ENCODE results near the gene KCNIP1.

Gene KCNIP1

DNA sequence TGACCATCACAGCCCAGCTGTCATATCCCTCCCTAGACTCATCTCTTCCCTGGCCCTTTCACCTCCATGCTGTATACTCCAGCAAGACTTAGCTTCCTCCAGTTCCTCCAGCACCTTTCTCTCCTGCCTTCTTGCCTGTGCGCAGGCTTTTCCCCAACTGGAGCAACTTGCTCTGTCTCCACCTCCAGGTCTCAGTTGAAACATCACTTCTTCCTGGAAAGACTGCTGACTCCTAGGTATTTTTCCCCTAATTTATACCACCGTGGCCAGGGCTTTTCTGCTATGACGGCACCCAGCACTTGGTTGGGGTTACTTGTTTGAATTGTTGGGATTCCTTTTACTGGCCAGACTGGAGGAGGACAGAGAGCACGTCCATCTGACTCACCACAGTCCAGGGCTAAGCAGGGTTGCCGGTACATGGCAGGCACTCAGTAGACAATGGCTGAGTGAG, 67.5 kb downstream of the KCNIP1 start:
- no peak for DNase-seq

DNA sequence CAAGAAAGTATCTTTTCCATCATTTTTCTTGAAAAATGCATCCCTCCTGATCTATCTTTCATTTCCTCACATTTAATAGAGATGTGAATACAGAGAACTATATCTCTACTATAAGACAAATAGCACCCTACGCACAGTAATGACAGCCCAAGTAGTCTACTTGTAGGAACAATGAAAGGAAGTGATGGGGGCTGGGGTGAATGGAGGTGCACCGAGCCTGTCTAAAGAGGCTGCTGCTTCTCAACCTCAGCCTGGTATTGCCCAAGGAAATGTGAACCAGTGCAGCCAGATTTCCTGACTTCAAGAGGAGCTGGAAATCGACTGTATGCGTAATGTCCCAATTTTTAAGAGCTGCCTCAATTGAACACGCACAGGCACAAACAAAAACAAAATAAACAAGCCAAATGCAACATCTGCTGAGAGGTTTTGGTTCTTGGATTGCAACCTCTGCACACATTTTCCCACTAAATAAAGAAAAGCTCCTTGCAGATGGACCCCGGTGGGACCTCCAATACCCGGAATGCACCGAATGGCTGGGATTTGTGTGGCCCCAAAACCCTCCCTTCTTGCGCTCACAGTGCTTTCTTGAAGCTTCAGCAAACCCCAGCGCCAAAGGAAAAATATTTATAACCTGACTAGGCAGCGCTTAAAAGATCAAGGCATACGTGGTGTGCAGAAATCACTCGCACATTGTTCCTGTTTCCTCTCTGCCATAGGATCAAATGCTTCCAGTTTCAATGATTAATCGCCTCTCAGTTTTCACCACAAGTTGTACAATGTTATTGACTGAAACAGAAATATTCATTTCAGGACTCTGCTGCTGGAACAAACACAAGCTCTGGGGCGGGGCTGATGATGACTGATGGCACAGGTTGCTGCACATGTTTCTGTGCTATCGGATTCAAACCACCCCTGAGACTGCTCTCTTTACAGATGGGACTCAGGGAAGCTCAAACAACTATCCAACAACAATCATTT, 68.3 kb downstream of the KCNIP1 start:
- no peak for DNase-seq

DNA sequence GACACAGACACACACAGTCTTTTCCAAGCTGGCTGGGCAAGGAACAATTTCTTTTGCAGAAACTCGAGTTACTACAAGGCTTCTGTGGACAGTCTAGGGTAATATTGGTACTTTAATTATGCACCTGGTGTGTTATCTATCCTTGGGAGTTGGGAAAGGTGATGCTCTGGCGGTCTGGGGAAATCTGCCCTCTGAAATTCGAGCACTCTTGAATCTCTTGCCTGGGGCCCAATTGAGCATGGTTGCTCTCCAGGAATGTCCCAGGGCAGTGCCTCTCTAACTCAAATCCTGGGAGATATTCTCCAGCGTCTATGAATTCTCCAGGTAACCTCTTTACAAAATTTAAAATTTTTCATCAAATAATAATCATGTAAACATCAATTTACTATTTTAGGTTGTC, 69.3 kb downstream of the KCNIP1 start:
- no peak for DNase-seq

DNA sequence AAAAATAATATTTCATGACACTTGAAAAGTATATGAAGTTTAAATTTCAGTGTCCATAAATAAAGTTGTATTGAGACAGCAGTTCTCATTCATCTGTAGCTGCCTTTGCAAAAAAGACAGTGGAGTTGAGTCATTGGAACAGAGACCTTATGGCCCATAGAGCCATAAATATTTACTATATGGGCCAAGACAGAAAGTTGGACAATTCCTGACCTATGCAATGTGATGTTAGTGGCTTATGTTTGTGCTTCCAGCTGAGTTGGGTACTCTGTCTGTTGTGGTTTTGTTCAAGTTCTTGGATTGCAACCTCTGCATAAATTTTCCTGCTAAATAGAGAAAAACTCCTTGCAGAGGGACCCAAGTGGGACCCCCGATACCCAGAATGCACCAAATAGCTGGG, 69.8 kb downstream of the KCNIP1 start:
- DNase-seq = no peak

DNA sequence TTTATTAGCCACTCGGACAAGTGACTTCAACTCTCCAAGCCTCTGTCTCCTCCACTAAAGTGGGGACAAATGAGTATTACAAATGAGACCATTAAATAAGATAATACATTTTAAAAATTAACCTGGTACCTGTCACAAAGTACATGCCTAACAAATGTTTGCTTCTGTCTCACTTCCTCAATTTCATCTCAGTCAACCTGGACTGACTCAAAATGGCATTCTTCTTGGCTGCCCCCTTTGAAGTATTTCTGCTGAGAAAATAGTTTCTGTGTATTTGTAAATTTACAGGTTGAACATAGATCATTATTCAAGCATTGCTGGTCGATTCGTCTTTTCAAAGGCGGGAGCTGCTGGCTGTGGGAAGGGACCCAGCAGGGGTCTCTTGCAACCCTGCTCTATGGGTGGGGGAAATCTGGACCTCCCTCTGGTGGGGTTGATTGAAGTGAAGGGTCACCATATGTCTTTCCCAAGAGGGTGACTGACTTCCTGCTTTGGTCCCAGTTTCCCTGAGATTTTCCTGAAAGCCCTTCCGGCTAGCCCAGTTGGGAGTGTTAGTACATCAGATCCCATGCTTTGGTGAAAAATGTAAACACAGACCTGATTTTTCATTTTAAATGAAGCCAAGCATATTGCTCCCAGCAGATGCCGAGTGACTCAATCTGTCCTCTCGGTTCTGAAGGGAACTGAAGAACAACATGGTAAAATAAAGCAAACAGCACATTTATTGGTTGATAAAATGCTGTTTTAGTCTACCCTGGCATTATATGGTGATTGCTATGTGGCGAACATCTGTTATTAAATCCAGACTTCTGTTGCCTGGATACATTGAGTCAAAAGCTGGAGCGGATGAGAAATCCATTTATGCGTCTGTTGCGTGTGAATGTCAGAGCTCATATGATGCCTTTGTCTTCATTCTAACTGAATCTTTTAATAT, 73.0 kb downstream of the KCNIP1 start:
- no peak for DNase-seq

DNA sequence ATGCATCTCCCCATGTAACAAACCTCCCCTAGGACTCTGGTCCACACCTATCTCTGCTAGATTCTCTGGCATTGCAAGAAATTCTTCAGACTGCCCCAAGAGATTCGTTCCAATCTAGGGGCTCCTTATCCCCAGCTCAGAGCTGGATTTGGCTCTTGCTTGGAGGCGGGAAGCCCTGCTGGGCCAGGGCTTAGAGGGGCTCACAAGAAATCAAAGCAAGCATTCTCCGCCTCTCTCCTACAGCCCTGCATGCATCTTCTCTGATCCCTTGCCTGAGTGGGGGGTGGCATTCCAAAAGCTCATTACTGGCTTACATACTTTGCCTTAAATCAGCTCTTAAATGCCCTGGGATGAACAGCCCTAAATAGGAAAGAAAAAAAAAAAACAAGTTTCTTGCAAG, 75.8 kb downstream of the KCNIP1 start:
- DNase-seq = no peak

DNA sequence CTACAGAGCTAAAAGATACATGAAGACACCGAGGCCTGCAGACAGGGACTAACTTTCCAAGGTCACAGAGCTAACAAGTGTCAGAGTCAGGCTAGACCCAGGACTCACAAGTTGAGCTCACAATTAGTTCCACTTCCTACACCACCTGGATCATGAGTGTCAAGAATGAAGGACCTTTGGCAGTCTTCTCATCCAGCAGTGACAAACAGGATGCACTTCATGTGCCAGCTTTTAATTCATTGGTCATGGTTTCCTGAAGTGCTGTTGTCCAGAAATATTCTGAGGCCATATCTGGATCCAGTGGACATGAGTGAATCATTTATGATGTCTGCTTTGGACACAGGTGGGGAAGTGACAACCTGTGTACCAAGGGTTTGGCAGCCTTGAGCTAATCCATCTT, 77.4 kb downstream of the KCNIP1 start:
- DNase-seq = no peak

DNA sequence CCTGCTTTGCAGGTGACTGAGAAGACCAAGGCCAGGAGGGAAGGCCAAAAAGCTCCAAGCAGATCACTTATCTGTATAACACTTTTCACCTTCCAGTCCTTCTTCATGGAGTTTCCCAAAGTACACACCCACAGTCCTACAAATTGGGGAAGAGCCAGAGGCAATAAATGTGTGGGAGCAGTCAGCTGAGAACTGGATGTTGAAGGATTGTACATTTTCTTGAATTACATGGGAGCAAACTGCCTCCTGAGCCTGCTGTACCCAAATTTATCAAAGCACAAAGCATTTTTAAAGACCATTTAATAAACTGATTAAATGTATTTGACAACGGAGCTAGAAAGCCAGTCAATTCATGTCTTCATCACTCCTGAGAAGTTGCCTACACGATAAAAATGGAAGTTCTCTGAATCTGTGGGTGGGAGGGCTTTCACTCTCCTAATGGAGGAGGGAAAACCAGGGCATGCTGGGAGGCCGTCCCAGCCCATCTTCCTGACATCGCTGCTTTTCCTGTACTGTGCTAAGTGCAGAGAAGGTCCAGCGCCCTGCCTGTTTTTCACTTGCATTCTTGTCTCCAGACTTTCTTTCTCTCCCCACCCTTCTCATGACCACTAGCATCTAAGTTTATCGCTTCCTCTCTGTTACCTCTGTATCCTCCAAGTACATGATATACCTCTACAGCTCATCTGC, 79.0 kb downstream of the KCNIP1 start:
- no peak for DNase-seq

DNA sequence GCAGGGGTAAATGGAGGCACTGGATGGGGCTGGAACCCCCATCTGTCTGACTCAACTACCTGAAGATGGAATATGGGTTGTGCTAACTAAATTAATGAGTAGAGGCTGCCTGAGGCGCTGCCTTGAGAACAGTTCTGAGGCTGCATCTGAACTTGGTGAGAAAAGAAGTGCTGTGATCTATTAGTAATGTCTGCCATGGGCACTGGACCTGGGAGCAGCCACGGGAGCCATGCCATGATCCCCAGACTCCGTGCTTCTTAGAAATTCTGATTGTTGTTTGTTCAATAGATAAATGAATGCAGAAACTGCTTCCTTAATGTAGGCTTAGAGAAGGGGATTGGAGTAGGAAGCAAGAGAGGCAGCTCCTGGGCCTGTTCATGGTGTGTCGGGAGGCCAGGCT, 80.2 kb downstream of the KCNIP1 start:
- DNase-seq = no peak

DNA sequence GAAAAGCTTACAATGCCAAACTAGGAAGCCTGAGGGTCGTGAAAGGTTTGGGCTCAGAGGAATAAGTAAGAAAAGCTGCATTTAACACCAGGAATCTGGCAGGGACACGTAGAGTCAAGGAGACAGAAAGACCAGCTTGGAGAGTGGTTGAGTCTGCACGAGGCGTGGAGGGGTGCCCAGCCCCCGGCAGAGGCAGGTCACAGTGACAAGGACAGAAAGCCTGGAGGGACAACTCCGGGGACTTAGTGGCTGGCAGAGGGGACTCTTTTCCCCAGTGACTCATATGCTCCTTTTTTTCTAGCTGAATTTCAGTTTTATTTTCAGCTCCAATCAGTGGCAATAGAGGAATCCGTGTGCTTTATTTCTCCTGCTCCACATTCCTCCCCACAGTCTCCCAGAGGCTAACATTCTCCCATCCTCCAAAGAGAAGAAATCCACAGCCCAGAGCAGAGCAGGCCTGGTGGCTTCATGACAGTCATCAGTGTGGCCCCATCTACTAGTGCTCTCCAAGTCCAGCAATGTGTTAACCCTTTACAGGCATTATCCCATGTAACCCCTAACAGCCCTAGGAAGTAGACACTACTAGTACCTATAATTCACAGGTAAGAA, 80.7 kb downstream of the KCNIP1 start:
- DNase-seq = no peak

DNA sequence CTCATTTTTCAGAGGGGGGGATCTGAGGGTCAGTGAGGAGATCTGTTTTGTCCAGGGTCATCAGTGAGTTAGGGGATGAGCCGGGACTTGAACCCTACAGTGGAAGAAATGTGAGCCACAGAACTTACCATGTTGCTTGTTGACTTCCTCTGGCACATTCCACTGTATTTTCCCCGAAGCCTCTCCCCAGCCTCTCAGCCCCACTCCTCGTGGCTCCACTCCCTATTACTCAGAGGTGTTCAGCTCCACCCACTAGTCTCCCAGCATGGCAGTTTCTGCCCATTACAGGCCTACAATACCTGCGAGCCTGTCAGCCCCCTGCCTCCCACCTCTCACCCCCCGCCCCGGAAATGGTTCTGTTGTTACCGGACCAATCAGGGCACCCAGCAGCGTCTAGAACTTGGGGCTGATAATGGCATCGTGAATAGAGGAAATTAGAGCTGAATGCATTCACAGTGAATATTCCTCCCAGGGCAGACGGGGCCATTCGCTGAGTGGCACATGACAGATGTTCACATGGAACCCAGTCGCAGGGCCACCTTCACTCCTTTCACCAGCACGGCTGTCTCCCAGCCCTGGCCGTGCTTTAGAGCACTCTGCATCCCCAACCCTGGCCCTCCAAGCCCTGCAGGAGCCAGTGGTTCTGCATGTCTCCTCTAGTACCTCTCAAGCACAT, 81.6 kb downstream of the KCNIP1 start:
- no peak for DNase-seq

DNA sequence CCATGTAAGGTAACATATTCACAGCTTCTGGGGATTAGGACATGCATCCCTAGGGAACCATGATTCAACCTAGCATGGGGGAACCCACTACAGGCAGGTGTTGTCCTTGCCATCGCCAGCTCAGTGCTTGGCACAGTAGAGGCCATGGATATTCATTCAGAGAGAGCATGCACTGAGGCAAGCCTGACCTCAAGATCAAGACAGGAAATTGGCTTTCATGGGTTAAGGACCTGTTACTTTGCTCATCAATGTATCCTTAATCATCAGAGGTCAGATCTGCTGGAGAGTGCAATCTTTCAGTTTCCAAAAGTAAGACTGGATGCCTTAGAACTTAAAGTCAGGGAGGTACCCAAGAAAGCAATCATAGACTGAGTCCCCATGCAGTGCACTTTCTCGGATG, 84.0 kb downstream of the KCNIP1 start:
- no peak for DNase-seq

DNA sequence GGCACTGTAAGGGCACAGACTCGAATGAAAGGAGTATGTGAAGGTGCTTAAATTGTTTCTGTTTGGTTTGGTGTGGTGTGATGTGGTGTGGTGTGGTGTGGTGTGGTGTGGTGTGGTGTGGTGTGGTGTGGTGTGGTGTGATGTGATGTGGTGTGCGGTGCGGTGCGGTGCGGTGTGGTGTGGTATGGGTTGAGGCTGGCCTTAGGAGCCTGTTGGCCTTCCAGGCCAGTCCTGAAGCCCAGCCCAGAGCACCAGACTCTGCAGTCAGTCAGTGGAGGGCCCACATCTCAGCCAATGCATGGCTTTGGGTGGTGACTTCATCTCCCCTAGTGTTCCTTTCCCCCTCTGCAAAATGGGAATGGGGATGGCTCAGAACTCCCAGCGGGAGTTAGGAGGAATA, 85.8 kb downstream of the KCNIP1 start:
- no peak for DNase-seq

DNA sequence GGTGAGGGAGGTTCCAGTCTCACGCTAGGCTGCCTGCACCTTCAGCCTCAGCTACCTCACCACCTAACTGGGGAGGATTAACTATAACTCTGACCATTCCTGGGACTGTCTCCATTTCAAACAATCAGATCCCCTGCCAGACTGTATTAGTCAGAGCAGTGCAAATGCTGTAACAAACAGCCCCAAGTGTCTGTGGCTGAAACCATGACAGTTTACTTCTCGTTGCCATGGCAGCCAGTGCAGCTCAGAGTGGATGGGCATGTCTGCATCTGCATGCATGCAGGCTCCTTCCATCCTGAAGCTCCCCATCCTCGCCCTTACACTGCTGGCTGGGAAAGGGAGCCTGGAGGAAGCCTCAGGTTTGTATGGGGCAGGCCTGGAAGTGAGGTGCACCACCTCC, 86.7 kb downstream of the KCNIP1 start:
- DNase-seq = no peak

DNA sequence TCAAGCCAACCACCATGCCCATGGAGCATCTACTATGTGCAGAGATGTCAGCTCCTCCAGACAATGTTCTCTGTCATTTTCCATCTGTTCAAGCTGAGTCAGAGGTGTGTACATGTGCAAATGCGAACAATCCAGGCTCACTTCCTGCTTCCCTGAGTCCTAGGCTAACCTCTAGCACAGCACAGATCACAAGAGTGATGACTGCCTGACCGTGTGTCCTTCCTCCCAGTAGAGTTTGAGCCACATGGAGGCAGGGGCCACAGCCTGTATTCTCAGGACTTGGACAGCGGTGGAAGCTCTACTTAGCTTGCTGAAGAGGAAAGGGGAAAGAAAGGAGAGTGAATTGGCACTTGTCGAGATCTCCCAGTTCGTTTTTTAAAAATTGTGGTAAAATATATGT, 87.2 kb downstream of the KCNIP1 start:
- DNase-seq = no peak

DNA sequence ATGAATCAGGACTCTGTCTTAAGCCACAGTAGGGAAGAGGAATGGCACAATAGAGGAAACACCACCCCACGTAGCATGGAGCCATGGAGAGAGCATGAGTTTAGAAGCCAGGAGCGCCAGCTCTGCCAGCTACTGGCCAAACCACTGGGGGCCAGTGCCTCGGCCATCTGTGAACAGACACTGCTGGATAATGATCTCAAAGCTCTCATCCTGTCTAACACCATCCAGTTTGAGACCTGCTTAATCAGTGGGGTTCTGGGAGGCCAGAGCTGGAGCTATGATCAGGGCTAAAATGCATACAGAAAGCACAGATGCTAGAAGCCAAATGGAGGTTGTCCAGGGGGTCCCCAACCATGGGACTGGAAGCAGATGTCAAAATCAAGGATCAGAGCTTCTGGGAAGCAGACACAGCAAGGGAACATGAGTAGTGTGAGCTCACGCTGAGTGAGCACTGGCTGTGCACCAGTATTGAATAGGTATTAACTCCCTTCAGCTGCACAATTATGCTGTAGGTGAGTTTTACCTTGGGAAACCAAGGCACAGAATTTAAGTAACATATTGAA, 92.7 kb downstream of the KCNIP1 start:
- no peak for DNase-seq

DNA sequence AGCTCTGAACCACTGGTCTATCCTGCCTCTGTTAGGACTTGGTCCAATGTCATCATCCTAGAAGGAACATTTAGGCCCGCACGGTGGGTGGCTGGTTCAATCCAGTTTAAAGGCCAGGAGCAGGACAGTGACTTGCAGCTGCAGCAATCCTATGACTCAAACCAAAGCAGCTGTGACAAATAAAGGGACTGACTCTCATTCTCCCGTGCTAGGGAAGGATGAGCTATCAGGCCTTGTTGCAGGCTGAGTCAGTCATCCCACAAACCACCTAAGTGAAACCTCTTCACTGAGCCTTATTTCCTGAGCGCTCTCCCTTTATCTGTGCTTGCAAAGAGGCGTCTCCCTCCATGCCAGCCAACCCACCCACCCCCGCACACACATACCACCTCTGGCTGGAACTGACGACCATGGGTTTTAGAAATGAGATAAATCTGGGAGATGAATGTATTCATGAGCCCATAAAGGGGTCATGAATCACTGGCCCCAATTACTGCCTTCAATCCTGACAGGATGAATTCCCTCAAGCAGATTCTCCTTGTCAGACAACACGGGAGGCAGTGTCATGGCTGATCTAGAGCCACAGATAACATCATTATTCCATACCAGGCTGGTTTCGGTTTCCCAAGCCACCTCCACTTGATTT, 93.4 kb downstream of the KCNIP1 start:
- peak; percentile 31 for DNase-seq

DNA sequence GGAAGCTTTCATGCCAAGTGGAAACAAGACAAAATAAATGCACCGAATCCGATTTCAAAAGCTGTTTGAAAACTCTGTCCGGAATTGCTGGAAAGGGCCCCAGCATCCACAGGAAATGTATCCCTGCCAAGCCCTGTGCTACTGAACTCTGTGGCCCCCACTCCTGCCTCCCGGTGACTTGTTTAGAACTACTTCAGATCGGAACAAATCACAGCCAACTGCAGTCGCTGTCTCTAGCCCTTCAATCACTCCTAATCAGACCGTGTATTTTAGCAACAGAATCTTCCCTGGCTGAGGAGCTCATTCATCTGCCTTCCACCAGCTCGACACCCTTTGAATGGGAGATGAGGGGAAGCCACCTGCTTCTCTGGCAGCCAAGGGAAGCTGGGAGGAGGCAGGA, 94.1 kb downstream of the KCNIP1 start:
- no peak for DNase-seq

DNA sequence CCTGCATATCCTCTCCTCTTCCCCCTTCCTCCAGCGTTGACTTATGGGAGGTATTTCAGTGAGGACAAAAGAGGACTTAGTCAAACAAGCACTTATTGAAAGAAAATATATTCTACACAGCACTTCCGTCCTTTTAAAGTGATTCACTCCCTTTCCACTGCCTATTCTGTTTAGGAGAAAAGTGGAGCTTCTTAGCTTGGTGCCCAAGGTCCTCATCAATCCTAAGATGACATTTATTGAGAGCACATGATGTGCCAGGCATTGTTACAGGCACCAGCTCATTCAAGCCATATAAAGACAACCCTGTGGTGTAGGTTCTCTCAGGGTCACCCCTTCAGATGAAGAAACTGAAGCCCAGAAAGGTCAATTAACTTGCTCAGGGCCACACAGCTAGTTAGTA, 95.9 kb downstream of the KCNIP1 start:
- DNase-seq = no peak

DNA sequence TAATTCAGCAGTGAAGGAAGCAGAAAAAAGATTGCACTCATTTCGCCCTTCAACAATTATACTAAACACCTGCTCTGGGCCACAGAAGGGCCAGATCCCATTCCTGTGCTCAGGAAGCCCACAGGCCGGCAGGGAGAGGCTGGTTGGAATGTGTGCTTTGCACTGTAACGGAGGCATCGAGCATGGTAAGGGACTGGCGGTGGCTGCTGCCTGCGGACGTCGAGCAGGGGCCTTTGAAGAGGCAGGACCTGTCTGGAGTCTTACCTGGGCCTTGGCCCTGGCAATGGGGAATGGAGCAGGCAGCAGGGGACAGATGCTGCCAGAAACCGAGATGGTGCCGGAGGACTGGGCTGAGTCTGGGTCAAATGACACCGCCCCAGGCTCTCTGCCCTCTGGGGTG, 97.8 kb downstream of the KCNIP1 start:
- DNase-seq = no peak

DNA sequence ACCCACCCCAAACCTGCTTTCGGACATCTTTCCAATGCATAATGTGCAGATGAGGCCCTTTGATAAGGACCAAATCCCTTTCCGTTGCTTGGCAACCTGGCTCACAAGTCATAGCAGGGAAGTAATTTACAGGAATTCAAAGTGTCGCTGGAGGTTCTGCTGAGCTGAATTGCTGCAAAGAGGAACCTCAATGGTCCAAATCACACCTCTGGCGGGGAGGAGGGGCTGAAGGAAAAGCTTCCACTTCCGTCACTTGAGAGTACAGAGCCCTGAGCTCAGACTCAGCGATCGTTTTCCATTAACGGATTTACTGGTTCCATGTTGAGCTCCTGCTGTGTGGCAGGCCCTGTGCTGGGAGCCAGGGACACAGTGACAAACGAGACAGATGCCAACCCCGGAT, 99.3 kb downstream of the KCNIP1 start:
- DNase-seq = no peak
